ENCODE data around the gene FPR2. TPM values are rescaled to one million over a fixed set of nuclear protein-coding genes. Genes with fewer than 3 reads are reported as not detected.

FPR2 gene
- total and polyA plus RNA-seq, 2 experiments from 2014 or later = not detected

GRCh38 chr19:51820011-51820410, 59.0 kb downstream of the FPR2 start:
- peaks cover 85% of the 10 kb centered on the region for H3K9me3 Mint-ChIP-seq
- H3K27me3 Mint-ChIP-seq (ENCODE audit: insufficient read depth, low read depth, poor library complexity) = peaks cover 3% of the 10 kb centered on the region
- peaks cover 9% of the 10 kb centered on the region; the same call in 1 of the 2 replicates for H3K4me1 ChIP-seq (ENCODE audit: insufficient read depth)
- H3K27ac Mint-ChIP-seq = no peak overlapping the region
- no peak overlapping the region for H3K4me3 ChIP-seq
- H3K27me3 ChIP-seq (ENCODE audit: insufficient read depth) = no peaks in the 10 kb centered on the region
- no peaks in the 10 kb centered on the region for H3K79me2 ChIP-seq (replicated peaks; ENCODE audit: insufficient read depth)
- peaks cover 30% of the 10 kb centered on the region for H3K9me2 ChIP-seq (ENCODE audit: insufficient read depth)
- no peak overlapping the region for H3K4me3 Mint-ChIP-seq
- TF ChIP-seq STAT1 (IDR thresholded peaks at IDR 0.05; ENCODE audit: unreplicated experiment) (no peak), EZH2phosphoT487 (IDR thresholded peaks at IDR 0.05; ENCODE audit: unreplicated experiment) (no peak), ZNF462 (CRISPR knock-in tag; IDR thresholded peaks at IDR 0.05) (no peak), REST (IDR thresholded peaks at IDR 0.05; ENCODE audit: unreplicated experiment) (no peak), NANOG (IDR thresholded peaks at IDR 0.05; ENCODE audit: borderline replicate concordance) (no peak), POLR2AphosphoS5 (IDR thresholded peaks at IDR 0.05; ENCODE audit: low read depth) (no peak), JUNB (IDR thresholded peaks at IDR 0.05; ENCODE audit: unreplicated experiment) (no peak), ZNF331 (CRISPR knock-in tag; IDR thresholded peaks at IDR 0.05; ENCODE audit: low read depth) (no peak), ZNF114 (CRISPR knock-in tag; IDR thresholded peaks at IDR 0.05) (no peak), EZH2 (IDR thresholded peaks at IDR 0.05; ENCODE audit: low read depth, unreplicated experiment) (no peak)
- TF ChIP-seq, protein P1, sequence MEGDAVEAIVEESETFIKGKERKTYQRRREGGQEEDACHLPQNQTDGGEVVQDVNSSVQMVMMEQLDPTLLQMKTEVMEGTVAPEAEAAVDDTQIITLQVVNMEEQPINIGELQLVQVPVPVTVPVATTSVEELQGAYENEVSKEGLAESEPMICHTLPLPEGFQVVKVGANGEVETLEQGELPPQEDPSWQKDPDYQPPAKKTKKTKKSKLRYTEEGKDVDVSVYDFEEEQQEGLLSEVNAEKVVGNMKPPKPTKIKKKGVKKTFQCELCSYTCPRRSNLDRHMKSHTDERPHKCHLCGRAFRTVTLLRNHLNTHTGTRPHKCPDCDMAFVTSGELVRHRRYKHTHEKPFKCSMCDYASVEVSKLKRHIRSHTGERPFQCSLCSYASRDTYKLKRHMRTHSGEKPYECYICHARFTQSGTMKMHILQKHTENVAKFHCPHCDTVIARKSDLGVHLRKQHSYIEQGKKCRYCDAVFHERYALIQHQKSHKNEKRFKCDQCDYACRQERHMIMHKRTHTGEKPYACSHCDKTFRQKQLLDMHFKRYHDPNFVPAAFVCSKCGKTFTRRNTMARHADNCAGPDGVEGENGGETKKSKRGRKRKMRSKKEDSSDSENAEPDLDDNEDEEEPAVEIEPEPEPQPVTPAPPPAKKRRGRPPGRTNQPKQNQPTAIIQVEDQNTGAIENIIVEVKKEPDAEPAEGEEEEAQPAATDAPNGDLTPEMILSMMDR (conservative IDR thresholded peaks at IDR 0.05; ENCODE audit: low read depth in 2 of 2) = no peak
- no peak overlapping the region for H3K4me2 ChIP-seq
- H3K4me1 Mint-ChIP-seq = no peaks in the 10 kb centered on the region
- ATAC-seq (no peak), DNase-seq (ENCODE audit: low spot score) (no peak)
- H2AFZ ChIP-seq = no peak overlapping the region
- peaks cover 32% of the 10 kb centered on the region; the same call in 2 of the 3 replicates for H3K36me3 Mint-ChIP-seq (ENCODE audit: low read depth)
- H4K20me1 ChIP-seq (replicated peaks; ENCODE audit: insufficient read depth) = no peaks in the 10 kb centered on the region
- no peak overlapping the region for H3K27ac ChIP-seq (ENCODE audit: low read depth)
- no peaks in the 10 kb centered on the region for H3F3A ChIP-seq (replicated peaks; ENCODE audit: low read depth)
- no peaks in the 10 kb centered on the region; the same call in 1 of the 2 replicates for H3K36me3 ChIP-seq (ENCODE audit: insufficient read depth)
